NT2/D1 (cell line): Measurements from ENCODE around the gene POLR3A.
"Not testable (repeated sequence)": the region's sequence is repeated elsewhere in the genome, so short reads cannot be mapped to it uniquely, and the experiment has no call there.

ENCODE experiments used
- DNase-seq: peaks from one replicate; pipeline ENCODE4 v3.0.0-alpha.2; 2011; ENCODE audit warnings: low read depth, low spot score
- H3K27me3 ChIP-seq: 2 replicates; pipeline ENCODE4 v1.6.0; 2011; ENCODE audit warnings: mild to moderate bottlenecking; ENCODE audit not compliant: insufficient read length, insufficient read depth
- H3K36me3 ChIP-seq: 2 replicates; pipeline ENCODE4 v1.6.1; 2011; ENCODE audit warnings: mild to moderate bottlenecking, low read length, mixed read lengths; ENCODE audit not compliant: insufficient read depth, insufficient read length
- H3K4me1 ChIP-seq: 2 replicates; pipeline ENCODE4 v1.5.1; 2011; ENCODE audit not compliant: insufficient read depth, insufficient read length
- H3K4me3 ChIP-seq: 2 replicates; pipeline ENCODE4 v1.5.1; 2011; ENCODE audit warnings: low read depth; ENCODE audit not compliant: insufficient read length
- H3K9ac ChIP-seq: 2 replicates; pipeline ENCODE4 v1.6.0; 2011; ENCODE audit warnings: low read depth; ENCODE audit not compliant: insufficient read length
- H3K9me3 ChIP-seq: 2 replicates; pipeline ENCODE4 v1.5.1; 2011; ENCODE audit warnings: mild to moderate bottlenecking, low read length; ENCODE audit not compliant: insufficient read depth
- SUZ12 ChIP-seq: IDR thresholded peaks from 2 replicates; pipeline ENCODE4 v1.6.1; 2011; ENCODE audit not compliant: insufficient read length, insufficient read depth; ENCODE audit errors: extremely low read depth
- YY1 ChIP-seq: IDR thresholded peaks from 2 replicates; pipeline ENCODE4 v1.6.1; 2011; ENCODE audit not compliant: insufficient read length, insufficient read depth
- ZNF274 ChIP-seq: IDR thresholded peaks from 2 replicates; pipeline ENCODE4 v1.6.1; 2011; ENCODE audit warnings: mild to moderate bottlenecking, low read depth, low read length

POLR3A gene

DNA sequence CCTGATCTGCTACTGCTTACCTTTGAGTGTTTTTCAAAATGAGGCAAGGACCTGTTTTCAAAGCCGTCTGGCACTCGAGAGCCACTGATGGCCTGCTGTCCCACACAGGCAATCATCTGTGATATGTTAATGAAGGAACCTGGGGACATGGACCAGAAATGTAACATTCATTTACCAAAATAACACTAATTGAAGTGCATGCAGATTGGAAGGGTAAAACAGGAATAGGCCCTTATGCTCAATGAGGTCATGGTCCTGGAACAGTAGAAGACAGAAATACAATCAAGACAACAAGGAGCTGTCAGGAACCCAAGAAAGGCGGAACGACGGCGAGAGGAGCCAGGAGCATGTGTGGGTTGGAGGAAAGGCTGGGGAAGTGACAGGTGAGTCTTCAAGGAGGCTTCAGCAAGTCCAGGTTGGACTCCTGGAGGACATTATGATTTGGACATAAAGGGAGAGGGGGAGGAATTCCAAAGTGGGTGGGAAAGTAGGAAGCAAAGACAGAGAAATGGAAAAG lies 28.3 kb downstream of the POLR3A start:
- Histone ChIP-seq H3K4me1 (no peaks in the 10 kb centered on the region), H3K9ac (no peak overlapping the region), H3K27me3 (no peaks in the 10 kb centered on the region), H3K9me3 (no peaks in the 10 kb centered on the region), H3K36me3 (peaks cover 65% of the 10 kb centered on the region), H3K4me3 (no peak overlapping the region)
- TF ChIP-seq YY1 (no peak), SUZ12 (no peak), ZNF274 (no peak)
- no peak for DNase-seq

DNA sequence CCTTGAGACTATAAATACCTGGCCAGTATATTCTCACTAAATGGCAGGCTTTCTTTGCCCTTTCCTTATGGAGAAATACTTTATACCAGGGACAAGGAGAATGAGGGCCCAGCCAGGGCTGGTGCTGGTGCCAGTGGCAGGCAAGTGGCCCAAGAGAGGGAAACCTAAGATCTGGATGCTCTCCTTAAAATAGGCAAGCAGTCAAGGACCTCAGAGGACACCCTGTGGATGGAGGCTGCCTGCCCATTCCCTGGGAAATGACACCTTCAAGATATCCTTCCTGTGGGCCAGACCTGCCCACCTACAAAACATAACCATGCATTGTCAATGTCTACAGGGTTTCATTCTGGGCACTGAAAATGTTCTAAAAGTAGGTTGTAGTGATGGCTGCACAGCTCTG lies 29.1 kb downstream of the POLR3A start:
- Histone ChIP-seq H3K4me1 (no peaks in the 10 kb centered on the region), H3K9ac (no peak overlapping the region), H3K4me3 (no peak overlapping the region), H3K9me3 (no peaks in the 10 kb centered on the region), H3K27me3 (no peaks in the 10 kb centered on the region), H3K36me3 (peaks cover 57% of the 10 kb centered on the region)
- TF ChIP-seq SUZ12 (no peak), YY1 (no peak), ZNF274 (no peak)
- DNase-seq, result no peak

DNA sequence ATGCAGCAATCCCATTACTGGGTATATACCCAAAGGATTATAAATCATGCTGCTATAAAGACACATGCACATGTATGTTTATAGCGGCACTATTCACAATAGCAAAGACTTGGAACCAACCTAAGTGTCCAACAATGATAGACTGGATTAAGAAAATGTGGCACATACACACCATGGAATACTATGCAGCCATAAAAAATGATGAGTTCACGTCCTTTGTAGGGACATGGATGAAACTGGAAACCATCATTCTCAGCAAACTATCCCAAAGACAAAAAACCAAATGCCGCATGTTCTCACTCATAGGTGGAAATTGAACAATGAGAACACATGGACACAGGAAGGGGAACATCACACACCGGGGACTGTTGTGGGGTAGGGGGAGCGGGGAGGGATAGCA lies 30.5 kb downstream of the POLR3A start:
- DNase-seq, H3K27me3 ChIP-seq, H3K9me3 ChIP-seq, H3K4me3 ChIP-seq, H3K4me1 ChIP-seq, H3K9ac ChIP-seq: not testable (repeated sequence)
- H3K36me3 ChIP-seq, result peaks cover 48% of the 10 kb centered on the region

DNA sequence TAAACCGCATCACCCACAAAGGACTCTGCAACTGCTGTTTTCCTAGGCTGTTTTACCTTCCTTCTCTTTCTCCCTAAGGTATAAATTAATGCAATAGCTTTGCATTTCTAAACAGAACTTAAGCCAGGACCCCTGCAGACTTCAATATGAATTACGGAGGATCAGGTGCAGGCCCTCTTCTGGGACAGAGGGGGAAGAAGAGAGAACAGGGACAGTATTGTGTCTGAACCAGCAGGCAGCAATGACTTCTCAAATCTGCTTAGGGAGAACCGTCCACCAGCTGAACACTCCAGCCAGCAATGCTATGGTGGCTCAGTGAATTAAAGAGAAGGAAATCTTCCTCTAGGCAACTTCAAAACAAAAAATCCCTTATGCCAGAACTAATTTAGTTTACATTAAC lies 35.7 kb downstream of the POLR3A start:
- Histone ChIP-seq H3K9ac (no peak overlapping the region), H3K36me3 (peaks cover 46% of the 10 kb centered on the region), H3K4me3 (no peak overlapping the region), H3K9me3 (no peaks in the 10 kb centered on the region), H3K4me1 (no peaks in the 10 kb centered on the region), H3K27me3 (no peaks in the 10 kb centered on the region)
- TF ChIP-seq YY1, result no peak
- DNase-seq, result no peak

DNA sequence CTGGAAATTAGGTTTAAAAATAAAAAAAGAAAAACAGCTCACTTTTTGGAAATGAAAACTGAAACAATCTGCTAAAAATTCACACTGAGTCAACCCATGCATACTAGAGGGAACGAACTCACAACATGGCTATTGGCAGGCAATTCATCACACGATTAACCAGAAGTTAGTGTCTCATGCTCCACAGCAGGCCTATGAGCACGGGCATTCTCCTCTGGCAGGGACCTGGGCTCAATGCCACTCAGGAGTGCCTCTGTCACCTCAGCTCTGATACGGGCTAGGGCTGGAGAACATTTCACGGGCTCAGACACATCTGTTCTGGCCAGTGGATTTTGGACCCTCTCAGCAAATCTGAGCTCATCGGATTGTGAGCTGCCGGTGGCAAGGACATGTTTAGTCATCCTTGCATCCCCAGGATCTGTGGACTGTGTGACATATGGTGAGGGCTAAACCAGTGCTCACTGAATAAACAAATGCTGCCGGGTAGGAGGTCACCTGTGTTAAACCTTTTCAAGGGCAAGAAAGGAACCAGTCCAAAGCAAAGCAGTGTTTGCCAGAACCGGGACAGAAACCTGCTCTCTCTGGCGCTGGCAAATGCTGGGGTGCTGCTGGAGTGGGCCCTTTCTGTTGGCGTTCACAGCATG lies 40.1 kb downstream of the POLR3A start:
- no peak overlapping the region for H3K9ac ChIP-seq
- H3K36me3 ChIP-seq, result peaks cover 85% of the 10 kb centered on the region
- TF ChIP-seq ZNF274 (no peak), YY1 (no peak), SUZ12 (no peak)
- no peaks in the 10 kb centered on the region for H3K27me3 ChIP-seq
- no peak overlapping the region for H3K4me3 ChIP-seq
- H3K9me3 ChIP-seq, result no peaks in the 10 kb centered on the region
- DNase-seq, result no peak
- no peaks in the 10 kb centered on the region for H3K4me1 ChIP-seq

DNA sequence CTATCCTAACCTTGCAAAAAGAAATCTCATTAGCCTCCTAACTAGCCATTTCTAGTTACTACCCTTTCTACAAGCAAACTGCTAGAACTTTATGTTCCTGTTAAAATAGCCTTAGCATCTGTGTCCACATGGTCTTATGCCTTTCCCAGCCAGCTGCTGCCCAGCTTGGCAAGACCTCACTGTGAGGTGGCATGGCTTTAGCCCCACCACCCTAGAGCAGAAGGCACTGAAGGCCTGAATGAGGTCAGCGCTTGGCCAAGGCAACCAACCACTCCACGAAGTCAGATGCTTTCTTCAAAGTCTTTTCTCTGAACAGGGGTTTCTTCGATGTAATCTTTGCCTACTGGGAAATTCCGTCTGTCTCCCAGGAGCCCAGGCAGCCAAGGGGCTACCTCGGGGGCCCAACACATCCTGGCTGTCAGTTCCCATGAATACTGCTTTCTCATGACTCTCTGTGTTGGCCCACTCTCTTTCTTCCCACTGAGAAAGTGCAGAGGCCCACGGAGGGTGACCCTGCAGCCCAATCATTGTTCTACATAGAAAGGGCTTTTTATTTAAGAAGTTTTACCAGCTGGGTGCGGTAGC lies 41.6 kb downstream of the POLR3A start:
- Histone ChIP-seq H3K4me1 (no peaks in the 10 kb centered on the region), H3K36me3 (peaks cover 87% of the 10 kb centered on the region), H3K27me3 (no peaks in the 10 kb centered on the region), H3K4me3 (no peak overlapping the region), H3K9ac (no peak overlapping the region), H3K9me3 (no peaks in the 10 kb centered on the region)
- DNase-seq, result no peak
- TF ChIP-seq YY1 (no peak), ZNF274 (no peak)

DNA sequence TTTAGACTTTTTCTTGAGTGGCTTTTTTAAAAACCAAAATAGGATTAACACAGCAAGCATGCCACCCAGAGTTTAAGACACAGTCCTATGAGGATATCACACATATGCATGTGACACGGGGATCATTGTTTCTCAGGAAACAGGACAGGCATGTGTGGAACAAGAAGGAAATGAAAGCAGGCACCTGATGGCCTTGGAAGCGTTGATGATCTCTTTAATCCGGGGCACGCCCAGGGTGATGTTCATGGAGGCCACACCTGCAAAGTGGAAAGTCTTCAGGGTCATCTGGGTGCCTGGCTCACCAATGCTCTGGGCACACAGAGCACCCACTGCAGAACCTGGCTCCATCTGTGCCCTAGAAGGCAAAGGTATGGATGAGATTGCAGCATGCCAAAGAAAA lies 44.3 kb downstream of the POLR3A start:
- H3K36me3 ChIP-seq, result peaks cover 93% of the 10 kb centered on the region
- TF ChIP-seq ZNF274 (no peak), YY1 (no peak), SUZ12 (no peak)
- H3K27me3 ChIP-seq, result no peaks in the 10 kb centered on the region
- DNase-seq, result no peak
- no peaks in the 10 kb centered on the region for H3K9me3 ChIP-seq
- H3K4me1 ChIP-seq, result no peaks in the 10 kb centered on the region
- no peak overlapping the region for H3K4me3 ChIP-seq
- H3K9ac ChIP-seq, result no peak overlapping the region
